ENCODE data around the gene EHHADH.

Gene EHHADH

DNA sequence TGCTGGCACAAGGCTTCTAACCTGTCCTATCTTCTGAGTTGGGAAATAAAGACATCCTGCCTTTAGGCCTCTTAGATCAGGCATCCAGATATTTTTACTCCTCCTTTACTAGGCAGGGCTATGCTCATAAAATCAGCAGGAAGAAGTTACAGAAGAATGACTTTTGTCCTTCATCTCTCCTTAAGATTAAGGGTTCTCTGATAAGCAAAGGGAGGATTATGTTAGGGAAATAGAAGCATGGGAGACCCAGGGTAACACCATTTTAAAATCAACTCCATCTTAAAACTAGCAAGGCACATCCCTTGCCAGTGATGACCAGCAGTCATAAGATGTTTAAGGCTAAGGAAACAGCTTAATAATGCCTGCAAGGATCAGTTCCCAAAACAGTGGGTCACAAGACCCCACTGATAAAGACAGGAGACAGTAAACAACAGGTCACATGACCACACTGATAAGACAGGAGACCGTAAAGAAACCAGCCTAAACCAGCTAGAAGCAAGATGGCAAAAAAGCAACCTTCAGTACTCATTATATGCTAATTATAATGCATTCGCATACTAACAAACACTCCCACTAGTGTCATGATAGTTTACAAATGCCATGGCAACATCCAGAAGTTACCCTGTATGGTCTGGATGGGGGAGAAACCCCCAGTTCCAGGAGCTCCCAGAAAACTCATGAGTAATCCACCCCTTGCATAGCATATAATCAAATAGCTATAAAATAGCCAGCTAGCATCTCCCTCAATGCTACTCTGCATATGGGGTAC is 14.5 kb upstream of the EHHADH start:
- H3K9me2 ChIP-seq (ENCODE audit: low read depth, low read length): no peaks in the 10 kb centered on the region
- no peaks in the 10 kb centered on the region for H3K36me3 ChIP-seq (ENCODE audit: insufficient read depth, low read length)
- no peaks in the 10 kb centered on the region for H3K79me2 ChIP-seq (ENCODE audit: insufficient read depth, low read length)
- H3K4me1 ChIP-seq (ENCODE audit: insufficient read depth, low read length, severe bottlenecking): no peaks in the 10 kb centered on the region
- no peak overlapping the region for H3K4me3 ChIP-seq (ENCODE audit: low read depth, low read length, poor library complexity, severe bottlenecking)
- H3K27me3 ChIP-seq (ENCODE audit: insufficient read depth, low read length): no peaks in the 10 kb centered on the region
- no peak overlapping the region for H2AFZ ChIP-seq (ENCODE audit: low read length)
- H4K20me1 ChIP-seq (ENCODE audit: insufficient read depth, low read length): no peaks in the 10 kb centered on the region
- no peak overlapping the region for H3K4me2 ChIP-seq (ENCODE audit: low read length)
- H3K9ac ChIP-seq (ENCODE audit: low read length): no peak overlapping the region
- no peaks in the 10 kb centered on the region for H3K9me3 ChIP-seq (ENCODE audit: low read length)
- TF ChIP-seq, protein P1, sequence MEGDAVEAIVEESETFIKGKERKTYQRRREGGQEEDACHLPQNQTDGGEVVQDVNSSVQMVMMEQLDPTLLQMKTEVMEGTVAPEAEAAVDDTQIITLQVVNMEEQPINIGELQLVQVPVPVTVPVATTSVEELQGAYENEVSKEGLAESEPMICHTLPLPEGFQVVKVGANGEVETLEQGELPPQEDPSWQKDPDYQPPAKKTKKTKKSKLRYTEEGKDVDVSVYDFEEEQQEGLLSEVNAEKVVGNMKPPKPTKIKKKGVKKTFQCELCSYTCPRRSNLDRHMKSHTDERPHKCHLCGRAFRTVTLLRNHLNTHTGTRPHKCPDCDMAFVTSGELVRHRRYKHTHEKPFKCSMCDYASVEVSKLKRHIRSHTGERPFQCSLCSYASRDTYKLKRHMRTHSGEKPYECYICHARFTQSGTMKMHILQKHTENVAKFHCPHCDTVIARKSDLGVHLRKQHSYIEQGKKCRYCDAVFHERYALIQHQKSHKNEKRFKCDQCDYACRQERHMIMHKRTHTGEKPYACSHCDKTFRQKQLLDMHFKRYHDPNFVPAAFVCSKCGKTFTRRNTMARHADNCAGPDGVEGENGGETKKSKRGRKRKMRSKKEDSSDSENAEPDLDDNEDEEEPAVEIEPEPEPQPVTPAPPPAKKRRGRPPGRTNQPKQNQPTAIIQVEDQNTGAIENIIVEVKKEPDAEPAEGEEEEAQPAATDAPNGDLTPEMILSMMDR (IDR thresholded peaks at IDR 0.05; ENCODE audit: low read length): no peak
- TF ChIP-seq EZH2 (IDR thresholded peaks at IDR 0.05; ENCODE audit: borderline replicate concordance, low read length): no peak
- no peaks in the 10 kb centered on the region for H3F3A ChIP-seq (ENCODE audit: insufficient read depth, low read length)
- H3K27ac ChIP-seq (ENCODE audit: low read depth, low read length, poor library complexity, severe bottlenecking): no peak overlapping the region

DNA sequence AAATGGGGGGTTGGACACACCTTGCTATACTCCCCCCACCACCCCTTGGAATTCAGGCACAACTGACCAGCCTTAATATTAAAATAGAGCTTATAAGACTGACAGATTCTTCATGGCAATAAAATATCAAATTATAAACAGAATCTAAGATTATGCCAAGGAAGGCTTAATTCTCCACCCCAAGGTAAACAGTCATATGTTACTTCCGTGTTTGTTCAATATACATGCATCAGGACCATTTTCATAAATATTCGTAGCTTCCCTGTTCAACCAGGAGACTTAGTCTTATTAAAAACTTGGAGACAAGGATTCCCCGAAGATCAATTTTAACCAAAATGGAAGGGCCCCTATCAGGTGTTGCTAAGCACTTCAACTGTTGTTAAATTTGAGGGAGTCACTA is 13.3 kb upstream of the EHHADH start:
- Histone ChIP-seq H3K27ac (ENCODE audit: low read depth, low read length, poor library complexity, severe bottlenecking) (no peak overlapping the region), H4K20me1 (ENCODE audit: insufficient read depth, low read length) (no peaks in the 10 kb centered on the region), H3F3A (ENCODE audit: insufficient read depth, low read length) (no peaks in the 10 kb centered on the region), H3K36me3 (ENCODE audit: insufficient read depth, low read length) (no peaks in the 10 kb centered on the region), H2AFZ (ENCODE audit: low read length) (no peak overlapping the region), H3K79me2 (ENCODE audit: insufficient read depth, low read length) (no peaks in the 10 kb centered on the region), H3K4me1 (ENCODE audit: insufficient read depth, low read length, severe bottlenecking) (no peaks in the 10 kb centered on the region), H3K9me2 (ENCODE audit: low read depth, low read length) (no peaks in the 10 kb centered on the region), H3K4me3 (ENCODE audit: low read depth, low read length, poor library complexity, severe bottlenecking) (no peak overlapping the region), H3K4me2 (ENCODE audit: low read length) (no peak overlapping the region), H3K9me3 (ENCODE audit: low read length) (no peaks in the 10 kb centered on the region), H3K27me3 (ENCODE audit: insufficient read depth, low read length) (no peaks in the 10 kb centered on the region), H3K9ac (ENCODE audit: low read length) (no peak overlapping the region)
- TF ChIP-seq, protein P1 (IDR thresholded peaks at IDR 0.05; ENCODE audit: low read length): no peak
- no peak for TF ChIP-seq EZH2 (IDR thresholded peaks at IDR 0.05; ENCODE audit: borderline replicate concordance, low read length)

DNA sequence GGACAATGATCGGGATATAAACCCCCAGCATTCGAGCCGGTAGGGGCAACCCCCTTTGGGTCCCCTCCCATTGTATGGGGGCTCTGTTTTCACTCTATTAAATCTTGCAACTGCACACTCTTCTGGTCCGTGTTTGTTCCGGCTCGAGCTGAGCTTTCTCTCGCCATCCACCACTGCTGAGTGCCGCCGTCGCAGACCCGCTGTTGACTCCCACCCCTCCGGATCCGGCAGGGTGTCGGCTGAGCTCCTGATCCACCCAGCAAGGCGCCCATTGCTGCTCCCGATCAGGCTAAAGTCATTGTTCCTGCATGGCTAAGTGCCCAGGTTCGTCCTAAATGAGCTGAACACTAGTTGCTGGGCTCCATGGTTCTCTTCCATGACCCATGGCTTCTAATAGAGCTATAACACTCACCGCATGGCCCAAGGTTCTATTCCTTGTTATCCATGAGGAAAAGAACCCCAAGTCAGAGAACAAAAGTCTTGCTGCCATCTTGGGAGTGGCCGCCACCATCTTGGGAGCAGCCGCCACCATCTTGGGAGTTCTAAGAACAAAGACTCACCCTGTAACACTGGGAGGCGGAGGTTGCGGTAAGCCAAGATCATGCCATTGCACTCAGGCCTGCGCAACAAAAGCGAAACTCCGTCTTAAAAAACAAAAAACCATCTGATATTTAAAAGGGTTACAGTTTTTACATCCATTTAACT is 11.2 kb upstream of the EHHADH start:
- H2AFZ ChIP-seq (ENCODE audit: low read length): no peak overlapping the region
- no peak overlapping the region for H3K4me2 ChIP-seq (ENCODE audit: low read length)
- H3K4me1 ChIP-seq (ENCODE audit: insufficient read depth, low read length, severe bottlenecking): no peaks in the 10 kb centered on the region
- H3K9ac ChIP-seq (ENCODE audit: low read length): no peak overlapping the region
- H3F3A ChIP-seq (ENCODE audit: insufficient read depth, low read length): no peaks in the 10 kb centered on the region
- no peaks in the 10 kb centered on the region for H3K9me3 ChIP-seq (ENCODE audit: low read length)
- no peaks in the 10 kb centered on the region for H4K20me1 ChIP-seq (ENCODE audit: insufficient read depth, low read length)
- H3K9me2 ChIP-seq (ENCODE audit: low read depth, low read length): no peaks in the 10 kb centered on the region
- H3K27ac ChIP-seq (ENCODE audit: low read depth, low read length, poor library complexity, severe bottlenecking): no peak overlapping the region
- H3K27me3 ChIP-seq (ENCODE audit: insufficient read depth, low read length): no peaks in the 10 kb centered on the region
- no peak overlapping the region for H3K4me3 ChIP-seq (ENCODE audit: low read depth, low read length, poor library complexity, severe bottlenecking)
- TF ChIP-seq EZH2 (IDR thresholded peaks at IDR 0.05; ENCODE audit: borderline replicate concordance, low read length): no peak
- TF ChIP-seq, protein P1 (IDR thresholded peaks at IDR 0.05; ENCODE audit: low read length): no peak
- H3K79me2 ChIP-seq (ENCODE audit: insufficient read depth, low read length): no peaks in the 10 kb centered on the region
- H3K36me3 ChIP-seq (ENCODE audit: insufficient read depth, low read length): no peaks in the 10 kb centered on the region

All from OCI-LY1 (cell line).